SKM-1 (cell line): ENCODE measurements around the gene ARL13B.
"Not testable (repeated sequence)": the region's sequence is repeated elsewhere in the genome, so short reads cannot be mapped to it uniquely, and the experiment has no call there.

Experiments
- DNase-seq: peaks from one replicate; lab custom pipeline; 2025; ENCODE audit not compliant: unreplicated experiment; lab: John Stamatoyannopoulos, UW

Gene ARL13B

DNA sequence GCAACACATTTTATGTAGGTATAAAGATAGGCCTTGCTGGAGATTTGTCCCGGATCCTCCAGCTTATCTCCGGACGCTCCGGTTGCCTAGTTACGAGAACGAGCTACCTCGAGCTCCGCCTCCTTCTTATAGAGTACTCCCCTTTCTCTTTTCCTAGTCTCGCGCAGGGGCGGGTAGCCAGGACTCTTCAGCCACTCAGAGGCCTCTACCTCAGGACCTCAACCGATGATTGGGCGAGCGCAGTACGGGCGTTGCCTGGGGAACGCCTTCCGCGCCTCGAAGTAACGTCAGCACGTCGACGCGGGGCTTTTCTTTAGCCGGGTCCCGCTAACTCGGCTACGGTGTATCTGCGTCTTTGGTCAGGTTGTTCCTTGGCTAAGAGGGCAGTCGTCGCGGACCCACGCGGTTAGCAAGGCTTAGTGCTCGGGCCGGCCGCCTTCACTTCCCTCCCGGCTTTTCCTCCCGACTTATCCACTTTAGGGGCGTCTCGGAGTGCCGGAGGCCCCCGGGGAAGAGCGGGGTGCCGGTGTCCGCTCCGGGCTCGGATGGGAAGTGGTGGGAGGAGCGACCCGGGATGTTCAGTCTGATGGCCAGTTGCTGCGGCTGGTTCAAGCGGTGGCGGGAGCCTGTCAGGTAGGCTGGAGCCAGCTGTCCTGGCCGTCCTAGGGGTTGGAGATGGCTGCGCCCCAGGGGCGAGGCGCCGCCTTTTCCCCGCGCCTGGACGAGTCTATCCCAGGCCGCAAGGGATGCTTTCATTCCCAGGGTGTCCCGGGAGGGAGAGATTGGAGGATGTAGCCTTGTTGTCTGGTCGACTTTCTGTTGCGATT, at the start of gene ARL13B:
Gene ARL13B (plus strand): TSS at position 306 of the 827 bp plus-strand sequence. CDS start 269 bp downstream, at position 575.
- peak; percentile 98 for DNase-seq

DNA sequence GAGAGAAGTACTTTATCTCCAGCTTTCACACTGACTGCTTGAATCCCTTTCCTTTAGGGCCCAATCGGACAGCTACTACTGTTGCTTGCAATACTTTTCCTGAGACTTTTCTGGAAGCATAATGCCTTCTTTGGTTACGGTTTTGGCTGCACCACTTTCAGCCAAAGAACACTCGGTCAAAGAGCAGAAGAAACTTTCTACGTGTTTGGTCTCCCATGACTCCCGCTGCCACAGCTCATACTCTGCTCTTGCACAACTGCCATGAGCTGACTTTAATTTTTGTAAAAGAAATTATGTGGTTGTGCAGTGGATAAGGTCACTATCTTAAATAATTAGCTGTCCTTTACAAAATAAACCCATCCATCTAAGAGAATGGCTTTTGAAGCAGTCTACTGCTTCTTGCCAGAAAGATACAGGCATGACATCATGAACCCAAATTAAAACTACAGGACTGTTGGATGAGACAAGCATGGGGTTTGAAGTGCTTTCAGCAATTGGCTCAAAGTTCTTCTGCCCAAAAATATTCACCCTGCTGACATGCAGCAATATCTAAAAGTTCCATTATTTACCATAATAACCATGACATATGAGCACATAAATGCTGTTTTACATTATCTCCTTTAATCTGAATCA, 48.2 kb upstream of the ARL13B start:
- DNase-seq: no peak

DNA sequence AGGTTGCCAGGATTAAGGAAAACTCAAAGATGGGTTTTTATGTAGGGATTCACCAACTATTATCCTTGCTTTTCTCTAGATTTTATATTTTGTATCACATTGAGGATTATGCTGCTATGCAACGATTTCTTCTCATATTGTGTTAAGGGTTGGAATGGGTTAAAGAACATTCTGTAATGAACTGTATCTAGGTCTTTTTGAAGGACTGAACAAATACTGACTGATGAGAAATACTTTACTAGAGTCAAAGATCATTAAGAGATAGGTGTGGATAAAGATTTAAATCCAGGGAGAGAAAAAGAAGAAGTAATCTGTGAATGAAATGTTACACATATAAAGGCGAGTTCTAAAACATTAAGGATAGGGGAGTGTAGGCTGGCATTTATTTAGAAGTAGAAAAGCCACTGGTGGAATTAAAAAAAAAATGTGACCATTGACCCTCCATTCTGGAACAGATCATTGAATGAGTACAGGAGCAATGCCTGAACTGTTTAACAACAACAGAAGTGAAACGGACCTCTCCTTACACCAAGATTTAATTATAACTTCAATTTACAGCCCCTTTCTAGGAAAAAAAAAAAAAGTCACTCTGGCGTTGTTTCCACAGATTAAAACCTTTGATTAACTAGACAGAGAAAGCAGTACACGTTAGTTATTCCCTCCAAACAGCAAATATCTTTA, 45.4 kb upstream of the ARL13B start:
- no peak for DNase-seq

DNA sequence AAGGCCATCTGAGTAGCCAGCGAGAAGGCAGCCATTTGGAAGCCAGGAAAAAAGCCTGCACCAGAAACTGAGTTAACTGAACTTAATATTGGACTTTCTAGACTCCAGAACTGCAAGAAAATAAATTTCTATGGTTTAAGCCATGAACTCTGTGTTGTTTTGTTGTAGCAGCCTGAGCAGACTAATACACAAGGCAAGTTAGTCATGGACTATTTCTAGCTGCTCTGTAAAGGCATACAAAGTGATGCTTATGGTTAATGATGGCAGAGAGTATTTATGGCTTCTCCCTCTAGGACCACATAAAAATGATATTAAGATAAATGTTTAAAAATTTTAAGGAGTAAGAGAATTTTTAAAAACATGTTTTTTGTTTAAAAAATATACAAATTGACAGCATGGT, 43.4 kb upstream of the ARL13B start:
- no peak for DNase-seq

DNA sequence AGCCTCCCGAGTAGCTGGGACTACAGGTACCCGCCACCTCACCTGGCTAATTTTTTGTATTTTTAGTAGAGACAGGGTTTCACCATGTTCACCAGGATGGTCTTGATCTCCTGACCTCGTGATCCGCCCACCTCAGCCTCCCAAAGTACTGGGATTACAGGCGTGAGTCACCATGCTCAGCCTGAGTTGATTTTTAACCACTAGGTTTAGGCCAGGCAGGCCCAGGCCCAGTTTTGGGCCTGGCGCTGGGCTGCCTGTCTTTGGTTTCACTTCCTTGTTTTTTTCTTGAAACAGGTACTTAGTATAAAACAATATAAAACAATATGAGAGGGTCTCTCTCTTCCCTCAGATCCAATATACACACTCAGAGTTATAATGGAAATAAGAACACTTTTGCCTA, 42.5 kb upstream of the ARL13B start:
- DNase-seq: not testable (repeated sequence)

DNA sequence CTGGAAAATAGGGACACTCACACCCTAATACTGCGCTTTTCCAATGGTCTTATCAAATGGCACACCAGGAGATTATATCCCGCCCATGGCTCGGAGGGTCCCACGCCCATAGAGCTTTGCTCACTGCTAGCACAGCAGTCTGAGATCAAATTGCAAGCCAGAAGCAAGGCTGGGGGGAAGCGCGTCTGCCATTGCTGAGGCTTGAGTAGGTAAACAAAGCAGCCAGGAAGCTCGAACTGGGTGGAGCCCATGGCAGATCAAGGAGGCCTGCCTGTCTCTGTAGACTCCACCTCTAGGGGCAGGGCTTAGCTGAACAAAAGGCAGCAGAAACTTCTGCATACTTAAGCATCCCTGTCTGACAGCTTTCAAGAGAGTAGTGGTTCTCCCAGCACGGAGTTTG, 30.0 kb upstream of the ARL13B start:
- not testable (repeated sequence) for DNase-seq

DNA sequence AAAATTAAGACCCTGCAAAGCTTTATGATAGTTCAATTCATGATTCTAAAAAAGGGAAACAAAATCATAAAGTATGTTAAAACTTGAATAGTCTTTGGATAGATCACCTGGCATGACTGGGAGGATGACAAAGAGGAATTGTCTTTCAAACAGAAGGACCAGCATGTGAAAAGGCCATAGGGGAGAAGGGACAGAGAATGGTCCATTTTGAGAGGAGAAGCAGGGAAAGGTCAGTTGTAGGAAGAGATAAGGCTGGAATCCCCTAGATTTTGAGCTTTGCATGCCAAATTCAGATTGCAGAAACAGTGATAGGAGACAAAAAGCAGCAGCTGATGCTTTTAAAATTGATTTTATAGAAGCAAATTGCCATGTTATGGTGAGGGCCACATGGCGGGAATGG, 18.9 kb upstream of the ARL13B start:
- DNase-seq: no peak

DNA sequence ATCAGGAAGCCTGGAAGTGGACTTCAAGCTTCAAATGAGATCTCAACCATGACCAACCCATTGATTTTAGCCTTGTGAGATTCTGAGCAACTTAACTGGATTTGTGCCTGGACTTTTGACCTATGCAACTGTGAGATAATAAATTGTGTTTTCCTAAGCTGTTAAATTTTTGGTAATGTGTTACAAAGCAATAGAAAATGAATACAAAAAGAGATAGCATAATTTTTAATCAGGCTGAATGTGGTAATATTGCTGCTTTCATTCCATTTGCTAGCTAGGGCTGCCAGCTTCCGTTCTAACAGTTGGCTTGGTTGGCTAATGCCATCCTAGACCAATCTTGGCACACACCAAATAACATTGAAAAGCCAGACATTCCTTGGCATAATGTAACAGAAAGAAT, 18.5 kb upstream of the ARL13B start:
- DNase-seq: no peak

DNA sequence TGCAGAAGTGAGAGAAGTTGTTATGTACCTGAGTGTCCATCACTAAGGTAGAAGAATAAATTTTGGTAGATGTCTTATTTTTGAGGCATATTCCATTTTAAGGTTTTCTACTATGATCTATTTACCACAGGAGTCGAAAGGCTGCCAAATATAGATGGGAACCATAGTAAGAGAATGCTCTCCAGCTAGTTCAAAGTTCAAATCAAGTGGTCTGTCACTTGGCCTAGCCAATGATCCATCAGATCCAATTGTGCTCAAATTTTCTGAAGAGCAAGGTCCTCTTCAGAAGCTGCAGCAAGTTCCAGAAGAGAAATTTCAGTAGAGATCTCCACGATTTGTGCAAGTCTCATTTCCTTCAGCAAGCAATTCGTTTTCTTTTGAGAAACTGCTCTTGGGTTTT, 17.2 kb upstream of the ARL13B start:
- DNase-seq: no peak

DNA sequence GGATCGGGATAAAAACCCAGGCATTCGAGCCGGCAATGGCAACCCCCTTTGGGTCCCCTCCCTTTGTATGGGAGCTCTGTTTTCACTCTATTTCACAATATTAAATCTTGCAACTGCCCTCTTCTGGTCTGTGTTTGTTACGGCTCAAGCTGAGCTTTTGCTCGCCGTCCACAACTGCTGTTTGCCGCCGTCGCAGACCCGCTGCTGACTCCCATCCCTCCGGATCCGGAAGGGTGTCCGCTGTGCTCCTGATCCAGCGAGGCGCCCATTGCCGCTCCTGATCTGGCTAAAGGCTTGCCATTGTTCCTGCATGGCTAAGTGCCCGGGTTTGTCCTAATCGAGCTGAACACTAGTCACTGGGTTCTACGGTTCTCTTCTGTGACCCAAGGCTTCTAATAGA, 14.8 kb upstream of the ARL13B start:
- not testable (repeated sequence) for DNase-seq

DNA sequence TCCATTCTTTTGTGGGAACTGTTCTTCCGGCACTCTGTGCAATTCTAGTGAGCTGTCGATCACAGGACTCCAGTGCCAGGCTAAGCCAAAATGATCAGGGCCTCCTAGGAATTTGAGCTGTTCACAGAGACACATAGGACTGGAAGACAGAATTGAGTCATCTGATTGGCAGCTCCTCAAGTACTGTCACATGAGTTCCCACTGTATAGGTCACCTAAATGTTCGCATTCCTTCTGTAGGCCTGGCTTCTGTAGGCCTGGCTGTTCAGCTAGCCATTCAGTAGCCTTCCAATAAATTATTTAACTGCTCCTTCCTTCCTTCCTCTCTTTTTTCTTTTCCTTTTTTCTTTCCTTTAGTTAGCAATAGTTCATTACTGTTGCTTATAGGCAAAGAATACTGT, 10.5 kb upstream of the ARL13B start:
- DNase-seq: no peak

DNA sequence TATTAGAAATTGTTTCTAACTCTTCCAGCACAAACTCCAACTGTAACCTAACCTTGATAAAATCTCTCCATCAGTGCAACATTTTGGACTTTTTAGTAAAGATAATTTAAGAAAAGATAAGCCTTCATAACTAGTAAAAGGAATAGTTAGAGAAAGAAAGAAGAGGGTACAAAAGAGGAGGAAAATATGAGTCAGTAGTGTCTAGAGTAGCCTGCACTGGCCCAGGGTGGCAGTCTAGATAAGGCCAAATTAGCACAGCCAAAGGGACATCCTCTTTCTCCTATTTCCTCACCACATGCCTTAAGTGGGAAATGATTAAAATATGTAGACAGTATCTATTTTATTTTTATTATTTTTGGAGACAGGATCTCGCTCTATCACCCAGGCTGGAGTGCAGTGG, 10.0 kb upstream of the ARL13B start:
- no peak for DNase-seq

DNA sequence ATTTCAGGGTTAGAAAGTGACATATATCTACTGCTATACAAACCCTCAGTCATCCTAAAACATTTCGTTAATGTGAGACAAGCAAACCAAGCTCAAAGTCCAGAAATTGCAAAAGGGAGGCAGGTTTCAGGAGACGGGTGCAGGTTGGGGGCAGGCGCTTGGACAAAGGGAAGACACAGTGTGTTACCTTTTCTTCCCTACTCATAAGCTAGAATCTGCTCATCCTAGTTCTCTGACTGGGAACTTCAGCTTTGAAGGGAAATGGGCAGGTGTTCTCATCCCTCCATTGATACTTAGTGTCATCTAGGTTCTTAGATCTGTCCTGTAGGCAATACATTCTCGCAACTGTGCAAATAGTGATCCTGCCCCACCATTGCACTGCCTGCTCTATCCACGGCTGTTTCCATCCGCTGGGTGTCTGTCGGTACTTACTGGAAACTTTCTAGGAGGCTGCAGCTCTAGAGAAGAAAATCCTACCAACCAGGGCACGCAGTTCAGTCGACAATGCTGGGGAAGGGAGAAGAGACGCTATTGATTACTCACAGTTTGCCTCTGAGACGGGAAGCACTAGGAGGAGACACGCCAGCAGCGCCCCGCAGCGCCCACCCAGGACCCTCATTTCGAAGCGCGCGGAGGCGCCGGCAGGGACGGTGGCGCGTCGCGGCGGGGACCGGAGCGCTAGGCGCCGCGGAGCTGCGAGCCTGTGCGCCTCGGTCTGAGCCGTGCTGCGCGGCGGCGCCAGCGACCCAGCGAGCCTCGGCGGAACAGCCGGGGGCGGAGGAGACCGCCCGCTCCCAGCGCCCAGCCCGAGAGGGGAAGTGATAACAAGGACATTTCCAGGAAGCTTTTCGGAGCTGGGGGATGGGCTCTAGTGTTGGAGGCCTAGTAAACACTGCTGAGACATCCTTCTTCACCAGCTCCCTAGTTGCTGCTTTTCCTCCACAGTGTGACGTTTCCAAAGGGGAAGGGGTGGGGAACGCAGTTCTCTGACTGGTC, 6.5 kb upstream of the ARL13B start, which contains the start of gene PROS1:
Gene PROS1 (minus strand): TSS at position 766 of the 996 bp plus-strand sequence. CDS start 147 bp downstream, at position 619.
- DNase-seq: peak; percentile 64

DNA sequence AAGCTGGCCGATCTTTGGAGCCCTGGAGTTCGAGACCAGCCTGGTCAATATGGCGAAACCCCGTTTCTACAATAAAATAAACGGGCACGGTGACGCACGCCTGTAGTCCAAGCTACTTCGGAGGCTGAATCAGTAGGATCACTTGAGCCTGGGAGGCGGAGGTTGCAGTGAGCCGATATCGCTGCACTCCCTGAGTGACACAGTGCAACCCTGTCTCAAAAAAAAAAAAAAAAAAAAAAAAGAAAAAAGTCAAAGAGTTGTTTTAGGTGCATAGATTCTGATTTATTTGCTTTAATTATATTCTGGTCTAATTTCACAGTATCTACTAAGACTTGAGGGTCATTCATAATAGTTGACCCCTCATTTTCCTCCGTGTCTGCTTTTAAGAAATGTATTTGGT, 1.7 kb downstream of the ARL13B start:
- no peak for DNase-seq

DNA sequence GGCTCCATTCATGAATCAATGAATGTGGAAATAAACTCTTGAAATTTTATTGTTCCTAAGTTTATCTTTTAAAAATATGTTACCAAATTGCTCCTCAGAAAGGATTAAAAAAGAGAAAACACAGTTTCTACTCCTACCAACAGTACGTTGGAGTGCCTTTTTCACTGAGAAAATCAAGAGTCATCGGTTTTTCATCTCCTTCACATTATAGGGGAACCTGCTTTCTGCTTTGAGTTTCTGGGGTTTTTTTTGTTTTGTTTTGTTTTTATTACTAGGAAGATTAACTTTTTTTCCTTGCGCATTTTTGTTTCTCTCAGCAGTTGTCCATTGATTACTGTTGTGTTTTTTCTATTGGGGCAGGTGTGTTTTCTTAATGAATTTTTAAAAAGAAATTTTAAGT, 3.5 kb downstream of the ARL13B start:
- no peak for DNase-seq

DNA sequence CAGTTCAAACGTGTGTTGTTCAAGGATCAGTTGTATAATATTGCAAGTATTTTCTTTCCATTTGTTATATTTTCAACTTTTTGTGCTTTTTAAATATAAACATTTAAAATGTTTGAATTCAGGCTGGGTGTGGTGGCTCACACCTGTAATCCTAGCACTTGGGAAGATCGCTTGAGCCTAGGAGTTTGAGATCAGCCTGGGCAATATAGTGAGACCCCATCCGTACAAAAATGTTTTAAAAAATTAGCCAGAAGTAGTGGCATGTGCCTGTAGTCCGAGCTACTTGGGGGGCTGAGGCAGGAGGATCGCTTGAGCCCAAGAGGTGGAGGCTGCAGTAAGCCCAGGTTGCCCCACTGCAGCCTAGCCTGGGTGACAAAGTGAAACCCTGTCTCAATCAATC, 4.7 kb downstream of the ARL13B start:
- DNase-seq: no peak

DNA sequence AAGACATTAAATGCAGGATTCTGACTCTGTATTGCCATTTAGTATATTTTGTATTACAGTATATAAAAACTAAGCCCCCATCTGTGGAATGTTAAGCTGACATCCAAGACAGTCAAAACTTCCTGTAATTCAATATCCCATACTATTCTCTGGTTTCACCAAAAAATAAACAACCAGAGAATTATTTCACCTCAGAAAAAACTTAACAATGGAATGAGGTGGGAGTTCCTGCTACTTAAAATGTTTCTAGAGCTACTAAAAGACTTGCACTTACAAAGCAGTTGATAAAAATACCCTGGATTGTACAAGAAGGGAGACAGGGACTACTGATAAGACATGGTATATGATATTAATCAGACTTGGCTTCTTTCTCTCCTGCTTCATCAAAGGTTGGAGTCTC, 8.3 kb downstream of the ARL13B start:
- DNase-seq: no peak

DNA sequence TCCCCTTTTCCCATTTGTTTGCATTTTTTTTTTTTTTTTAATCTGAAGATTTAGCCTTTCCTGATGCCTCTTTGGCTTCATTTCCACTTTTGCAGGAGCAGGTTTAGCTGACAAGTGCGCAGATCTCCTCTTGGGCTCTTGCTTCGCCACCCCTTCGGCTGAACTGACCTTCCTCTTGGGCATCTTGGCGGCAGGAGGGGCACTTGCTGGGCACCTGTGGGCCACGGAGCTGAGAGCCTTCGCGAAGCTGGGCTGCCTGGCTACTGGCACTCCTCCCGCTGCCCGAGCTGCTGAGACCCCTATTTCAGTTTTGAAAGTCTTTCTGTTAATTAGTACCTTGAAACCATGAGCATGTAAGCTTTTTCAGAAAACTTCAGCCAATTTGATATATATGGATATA, 8.8 kb downstream of the ARL13B start:
- DNase-seq: no peak

DNA sequence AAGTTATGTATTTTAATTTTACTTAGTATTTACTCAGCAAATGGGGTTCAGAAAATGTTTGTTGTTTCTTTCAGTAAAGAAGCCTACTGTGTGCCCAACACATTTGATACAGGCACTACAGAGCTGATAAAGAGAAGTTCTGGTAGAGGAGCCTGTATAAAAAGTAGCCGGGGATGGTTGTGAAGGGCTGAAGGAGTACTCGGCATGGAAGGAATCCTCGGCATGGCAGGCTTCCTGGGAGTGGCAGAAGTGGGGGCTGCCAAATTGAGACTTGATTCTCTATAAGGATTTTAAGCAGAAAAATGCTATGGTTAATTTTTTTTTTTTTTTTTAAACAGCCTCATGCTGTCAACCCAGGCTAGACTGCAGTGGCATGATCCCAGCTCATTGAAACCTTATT, 9.3 kb downstream of the ARL13B start:
- no peak for DNase-seq

DNA sequence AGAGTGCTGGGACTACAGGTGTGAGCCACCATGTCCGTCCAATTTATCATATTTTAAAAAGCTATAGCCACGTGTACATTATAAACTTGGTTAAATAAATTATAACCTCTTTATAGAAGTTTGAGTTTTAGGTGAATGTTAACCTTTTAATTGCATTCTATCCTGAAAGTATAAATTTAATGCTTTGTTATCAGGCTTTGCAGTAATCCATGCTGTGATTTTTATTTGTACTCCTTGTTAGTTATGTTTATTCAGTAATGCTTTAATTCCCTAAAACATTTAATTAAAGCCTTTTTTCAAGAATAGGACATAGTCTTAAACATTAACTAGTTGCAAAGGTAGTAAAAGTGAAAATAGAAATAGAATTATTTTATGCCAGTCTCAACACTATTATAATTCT, 11.7 kb downstream of the ARL13B start:
- DNase-seq: no peak

DNA sequence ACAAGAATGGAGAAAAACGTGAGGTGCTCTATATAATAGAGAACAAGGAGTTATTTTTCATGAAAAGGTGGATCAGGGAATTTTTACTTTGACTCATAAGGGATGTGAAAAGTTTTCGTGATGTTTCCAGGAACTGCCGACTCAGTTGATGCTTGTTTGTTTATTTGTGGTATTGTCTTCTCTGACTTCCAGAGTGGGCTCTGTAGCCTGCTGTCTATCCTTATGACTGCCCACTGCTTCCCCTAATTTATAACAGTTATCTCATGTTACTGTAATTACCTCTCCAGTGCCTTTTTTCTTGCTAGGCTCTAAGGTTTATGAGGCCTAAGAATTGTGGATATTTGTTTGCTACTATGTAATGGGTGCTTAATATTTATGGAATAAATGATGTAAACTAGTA, 12.3 kb downstream of the ARL13B start:
- DNase-seq: no peak
